ENCODE measurements around the gene FBXO42. TPM values are rescaled to one million over a fixed set of nuclear protein-coding genes. Genes with fewer than 3 reads are reported as not detected.

The FBXO42 gene
- total RNA-seq, 1 donor from 2014 or later = 19.0 TPM

DNA sequence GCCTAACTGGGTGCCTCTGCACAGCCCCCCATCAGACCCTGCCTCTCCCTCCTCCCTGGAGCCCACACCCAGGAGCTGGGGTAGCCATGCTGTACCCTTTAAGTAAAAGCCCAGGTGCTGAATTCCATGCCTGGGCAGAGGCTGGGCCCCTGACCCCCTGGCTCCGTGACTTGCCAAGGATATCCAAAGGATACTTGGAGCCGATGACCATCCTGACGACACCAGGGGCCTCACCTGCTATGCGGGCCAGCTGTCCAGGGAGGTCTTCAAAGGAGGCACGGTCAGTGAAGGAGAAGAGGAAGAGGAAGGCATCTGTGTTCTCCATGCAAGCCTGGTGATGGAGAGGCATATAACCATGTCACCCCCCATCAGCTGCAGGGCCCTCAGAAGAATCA, 120.0 kb downstream of the FBXO42 start:
- DNase-seq = no peak
- TF ChIP-seq CTCF (IDR thresholded peaks at IDR 0.05) = no peak
- H3K27me3 Mint-ChIP-seq = peaks cover 2% of the 10 kb centered on the region
- intact Hi-C loops (cut with micrococcal nuclease) = no loop called here
- CTCF ChIA-PET = no interaction called here
- no peaks in the 10 kb centered on the region for H3K9me3 Mint-ChIP-seq
- POLR2A ChIA-PET = no interaction called here
- peaks cover 20% of the 10 kb centered on the region for H3K4me1 Mint-ChIP-seq
- no peak for ATAC-seq (ENCODE audit: low read depth)
- peaks cover 4% of the 10 kb centered on the region for H3K36me3 Mint-ChIP-seq (ENCODE audit: low read depth)
- H3K27ac Mint-ChIP-seq = no peak overlapping the region
- H3K4me3 Mint-ChIP-seq = no peak overlapping the region

- ATAC-seq (ENCODE audit: low read depth) (no peak), DNase-seq (no peak)
- intact Hi-C loops (cut with micrococcal nuclease) = no loop called here
- no peak for TF ChIP-seq CTCF (IDR thresholded peaks at IDR 0.05)
- Mint-ChIP-seq H3K36me3 (ENCODE audit: low read depth) (peaks cover 2% of the 10 kb centered on the region), H3K4me1 (peaks cover 18% of the 10 kb centered on the region), H3K27me3 (peaks cover 5% of the 10 kb centered on the region), H3K9me3 (no peaks in the 10 kb centered on the region), H3K4me3 (no peak overlapping the region), H3K27ac (no peak overlapping the region)
- ChIA-PET CTCF (no interaction called here), POLR2A (no interaction called here)
These were observed 120.7 kb downstream of the FBXO42 start for GRCh38 chr1:16231331-16232315.

GRCh38 chr1:16230744-16231143, 121.5 kb downstream of the FBXO42 start:
- no peak for TF ChIP-seq CTCF (IDR thresholded peaks at IDR 0.05)
- ChIA-PET POLR2A (no interaction called here), CTCF (no interaction called here)
- H3K27ac Mint-ChIP-seq = no peak overlapping the region
- DNase-seq = no peak
- H3K4me1 Mint-ChIP-seq = peaks cover 13% of the 10 kb centered on the region
- H3K36me3 Mint-ChIP-seq (ENCODE audit: low read depth) = peaks cover 2% of the 10 kb centered on the region
- H3K27me3 Mint-ChIP-seq = peaks cover 12% of the 10 kb centered on the region
- no peak for ATAC-seq (ENCODE audit: low read depth)
- no peak overlapping the region for H3K4me3 Mint-ChIP-seq
- no peaks in the 10 kb centered on the region for H3K9me3 Mint-ChIP-seq
- intact Hi-C loops (cut with micrococcal nuclease) = no loop called here

- Mint-ChIP-seq H3K9me3 (no peaks in the 10 kb centered on the region), H3K4me3 (no peak overlapping the region), H3K27me3 (peaks cover 15% of the 10 kb centered on the region), H3K36me3 (ENCODE audit: low read depth) (peaks cover 2% of the 10 kb centered on the region), H3K4me1 (peaks cover 13% of the 10 kb centered on the region), H3K27ac (no peak overlapping the region)
- ATAC-seq (ENCODE audit: low read depth) (no peak), DNase-seq (no peak)
- CTCF ChIA-PET = no interaction called here
- intact Hi-C loops (cut with micrococcal nuclease) = no loop called here
- POLR2A ChIA-PET = interaction anchor here (1.4 kb wide), 1 partner anchor 13 kb away, joined by 4 read pairs; no protein-coding TSS in a partner anchor
- TF ChIP-seq CTCF (IDR thresholded peaks at IDR 0.05) = no peak
These were observed 122.1 kb downstream of the FBXO42 start for GRCh38 chr1:16229976-16230740.

Measured in activated B cell treated with CpG ODN at 0.5 μM for 24 hours (primary cell).